GM21723 (cell line): ENCODE data around the gene MAP3K2.
A peak's percentile ranks its signal among the peaks of the same experiment; 100 is the strongest.

Source experiments
- ATAC-seq: cut with Tn5 transposase; IDR thresholded peaks from one replicate; pipeline ENCODE4 v1.9.1; 2021; ENCODE audit warnings: mild to moderate bottlenecking, moderate library complexity; ENCODE audit not compliant: unreplicated experiment

MAP3K2 gene

DNA sequence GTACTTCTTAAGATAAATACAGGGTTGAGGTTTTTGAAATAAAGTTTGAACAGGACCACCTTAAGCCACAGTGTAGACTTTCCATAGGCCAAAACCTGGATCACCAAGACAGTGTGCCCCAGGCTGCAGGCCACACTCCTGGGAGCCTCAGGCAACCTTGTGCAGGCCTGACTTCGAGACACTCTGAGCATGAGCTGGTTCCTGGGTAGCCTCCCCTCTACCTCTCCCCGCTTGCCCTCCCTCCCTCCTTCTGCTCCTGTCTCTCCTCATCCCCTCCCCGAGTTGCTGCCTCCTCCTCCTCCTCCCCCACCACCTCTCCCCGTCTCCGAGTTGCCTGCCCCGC is 19.9 kb upstream of the MAP3K2 start:
- peak; percentile 12 for ATAC-seq

DNA sequence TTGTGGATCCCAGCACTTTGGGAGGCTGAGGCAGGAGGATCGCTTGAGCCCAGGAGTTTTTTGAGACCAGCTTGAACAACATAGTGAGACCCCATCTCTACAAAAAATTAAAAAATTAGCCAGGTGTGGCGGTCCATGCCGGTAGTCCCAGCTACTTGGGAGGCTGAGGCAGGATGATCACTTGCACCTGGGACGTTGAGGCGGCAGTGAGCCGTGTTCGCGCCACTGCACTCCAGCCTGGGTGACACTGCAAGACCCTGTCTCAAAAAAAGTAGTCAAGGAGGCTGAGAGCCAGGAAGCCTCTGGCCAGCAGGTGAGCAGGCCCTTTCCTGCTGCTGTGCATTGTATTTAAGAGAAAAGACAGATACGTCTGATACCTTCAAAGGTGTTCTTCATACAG is 19.3 kb upstream of the MAP3K2 start:
- ATAC-seq: no peak

DNA sequence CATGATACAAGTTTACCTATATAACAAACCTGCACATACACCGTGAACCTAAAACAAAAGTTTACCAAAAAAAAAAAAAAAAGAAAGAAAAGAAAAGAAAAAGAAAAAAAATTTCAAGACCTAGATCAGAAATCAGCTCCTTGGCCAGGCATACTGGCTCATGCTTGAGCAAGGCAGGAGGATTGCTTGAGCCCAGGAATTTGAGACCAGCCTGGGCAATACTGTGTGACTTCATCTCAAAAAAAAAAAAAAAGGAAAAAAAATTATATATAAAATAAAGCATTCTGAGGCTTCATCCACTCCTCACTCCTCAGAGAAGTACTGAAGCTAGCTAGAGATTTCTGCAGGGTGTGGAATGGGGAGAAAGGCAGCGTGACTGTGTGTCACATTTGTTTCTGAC is 18.7 kb upstream of the MAP3K2 start:
- ATAC-seq: no peak

DNA sequence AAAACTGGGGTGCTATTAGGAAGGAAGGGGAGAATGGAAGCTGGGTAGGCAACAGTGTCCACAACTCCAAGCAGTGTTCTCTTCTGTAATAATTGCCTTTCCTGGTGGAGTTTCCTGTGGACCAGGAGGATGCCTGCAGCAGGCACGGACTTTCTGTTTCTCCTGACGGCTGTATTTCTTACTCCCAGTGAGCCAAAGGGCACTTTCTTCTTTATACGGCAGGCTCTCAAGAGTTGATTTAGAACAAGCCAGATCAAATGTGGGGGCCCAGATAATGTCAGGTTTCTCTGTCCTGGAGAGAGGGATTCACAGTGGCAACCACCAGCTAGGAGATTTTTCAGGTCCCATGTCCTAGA is 17.5 kb upstream of the MAP3K2 start:
- no peak for ATAC-seq

DNA sequence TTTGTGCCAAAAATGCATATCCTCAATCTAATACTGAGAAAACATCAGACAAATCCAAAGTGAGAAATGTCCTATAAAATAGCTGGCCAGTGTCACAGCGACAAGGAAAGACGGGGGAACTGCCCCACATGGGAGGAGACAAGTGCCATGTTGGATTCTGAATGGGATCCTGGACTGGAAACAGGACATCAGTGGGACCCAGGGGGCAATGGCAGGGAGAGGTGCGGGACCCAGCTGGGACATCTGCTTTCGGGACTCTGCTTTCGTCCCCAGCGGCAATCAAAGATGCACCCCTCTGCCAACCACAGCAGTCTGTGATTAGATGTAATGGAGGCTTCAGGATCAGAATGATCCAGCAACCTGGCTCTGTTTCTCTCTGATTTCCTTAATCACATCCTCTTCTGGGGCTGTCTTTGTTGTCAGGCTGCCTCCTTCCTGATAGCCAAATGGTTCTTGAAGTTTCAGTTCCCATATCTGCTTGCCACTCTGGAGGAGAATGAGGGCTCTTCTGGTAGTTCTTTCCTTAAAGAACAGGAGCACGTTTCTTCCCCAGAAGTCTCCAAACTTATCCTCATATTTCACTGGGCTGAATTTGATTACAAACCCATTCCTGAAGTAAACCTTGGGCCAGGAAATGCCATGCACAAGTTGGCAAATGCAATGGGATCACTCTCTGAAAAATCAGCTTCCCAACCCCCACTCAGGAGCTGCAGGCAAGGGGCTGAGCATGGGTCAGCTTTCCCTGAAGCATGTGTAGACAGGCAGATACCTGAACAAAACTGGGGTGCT is 16.9 kb upstream of the MAP3K2 start:
- no peak for ATAC-seq

- ATAC-seq: no peak
Measured at GRCh38 chr2:127403460-127403859, 15.7 kb upstream of the MAP3K2 start.

- no peak for ATAC-seq
Measured at GRCh38 chr2:127401757-127402695, 14.3 kb upstream of the MAP3K2 start.

- no peak for ATAC-seq
Measured at GRCh38 chr2:127400897-127401756, 13.4 kb upstream of the MAP3K2 start.

- no peak for ATAC-seq
Measured at GRCh38 chr2:127400533-127400896, 12.7 kb upstream of the MAP3K2 start.

DNA sequence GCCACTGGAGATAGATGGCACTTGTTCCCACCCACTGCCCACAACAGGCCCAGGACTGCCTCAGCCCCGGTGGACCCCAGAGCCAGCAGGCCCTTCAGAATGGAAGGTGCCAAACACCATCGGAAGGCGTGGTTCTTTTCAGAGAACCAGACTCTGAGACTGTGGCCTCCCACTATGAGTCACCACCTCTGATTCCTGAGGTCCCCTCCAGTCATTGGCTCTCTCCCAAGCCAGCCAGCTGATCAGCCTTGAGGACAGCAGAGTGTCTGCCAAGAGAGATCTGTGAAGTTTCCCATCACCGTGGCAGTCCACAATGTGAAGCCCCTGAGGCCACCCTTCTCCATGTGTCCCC is 10.4 kb upstream of the MAP3K2 start:
- peak; percentile 91 for ATAC-seq

GRCh38 chr2:127397568-127398238 is 9.9 kb upstream of the MAP3K2 start:
- ATAC-seq: no peak

GRCh38 chr2:127394492-127394891 is 6.7 kb upstream of the MAP3K2 start:
- ATAC-seq: no peak

DNA sequence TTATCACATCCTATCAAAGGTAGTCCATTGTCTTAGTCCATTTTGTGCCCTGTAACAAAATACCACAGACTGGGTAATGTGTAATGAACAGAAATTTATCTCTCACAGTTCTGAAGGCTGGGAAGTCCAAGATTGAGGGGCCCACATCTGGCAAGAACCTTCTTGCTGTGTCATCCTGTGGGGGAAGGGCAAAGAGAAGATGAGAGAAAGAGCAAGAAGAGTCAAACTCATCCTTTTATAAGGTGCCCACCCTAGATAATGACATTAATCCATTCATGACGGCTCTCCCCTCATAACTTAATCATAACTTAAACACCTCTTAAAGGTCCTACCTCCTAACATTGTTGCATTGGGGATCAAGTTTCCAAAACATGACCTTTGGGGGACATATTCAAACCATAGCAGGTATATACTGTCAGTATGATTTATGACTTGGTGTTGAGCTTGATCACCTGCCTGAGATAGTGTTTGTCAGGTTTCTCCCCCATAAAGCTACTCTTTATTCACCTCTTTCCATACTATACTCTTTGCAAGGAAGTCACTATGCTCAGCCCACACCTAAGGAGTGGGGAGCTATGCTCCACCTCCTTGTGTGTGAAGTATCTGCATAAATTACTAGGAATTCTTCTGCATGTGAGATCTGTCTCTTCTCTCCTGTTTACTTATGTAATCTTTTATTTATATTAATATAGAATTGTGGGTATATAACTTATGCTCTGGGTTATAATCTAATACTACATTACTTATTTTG is 5.2 kb upstream of the MAP3K2 start:
- no peak for ATAC-seq

DNA sequence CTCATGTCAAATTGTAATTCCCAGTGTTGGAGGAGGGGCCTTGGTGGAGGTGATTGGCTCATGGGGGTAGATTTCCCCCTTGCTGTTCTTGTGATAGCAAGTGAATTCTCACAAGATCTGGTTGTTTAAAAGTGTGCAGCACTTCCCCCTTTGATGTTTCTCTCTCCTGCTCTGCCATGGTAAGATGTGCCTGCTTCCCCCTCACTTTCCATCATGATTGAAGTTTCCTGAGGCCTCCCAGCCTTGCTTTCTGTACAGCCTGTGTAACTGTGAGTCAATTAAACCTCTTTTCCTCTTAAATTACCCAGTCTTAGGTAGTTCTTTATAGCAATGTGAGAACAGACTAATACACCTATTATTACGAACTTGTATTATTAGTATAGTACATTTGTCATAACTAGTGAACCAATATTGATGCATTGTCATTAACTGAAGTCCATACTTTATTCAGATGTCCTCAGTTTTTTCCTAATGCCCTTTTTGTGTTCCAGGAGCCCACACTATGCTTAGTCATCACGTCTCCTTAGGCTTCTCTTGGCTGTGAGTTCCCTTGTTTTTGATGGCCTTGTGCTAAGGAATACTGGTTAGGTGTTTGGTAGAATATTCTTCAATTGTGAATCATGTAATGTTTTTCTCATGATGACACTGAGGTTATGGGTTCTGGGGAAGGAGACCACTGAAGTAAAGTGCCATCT is 4.5 kb upstream of the MAP3K2 start:
- ATAC-seq: no peak

GRCh38 chr2:127389778-127390435 is 2.1 kb upstream of the MAP3K2 start:
- no peak for ATAC-seq

GRCh38 chr2:127388423-127389164 is 819 bp upstream of the MAP3K2 start:
- peak; percentile 14 for ATAC-seq

GRCh38 chr2:127386764-127387654 is 766 bp downstream of the MAP3K2 start:
- peak; percentile 71 for ATAC-seq
